Body of pancreas (tissue), 4 donors: Measurements from ENCODE around the gene GALNT17. TPM values are rescaled to one million over a fixed set of nuclear protein-coding genes. Genes with fewer than 3 reads are reported as not detected.

Source experiments
- ATAC-seq: fragments of 150-250 bp; one replicate; pipeline ENCODE4 v1.9.1; 2016
- DNase-seq, 4 donors: peaks; one replicate each; pipeline ENCODE4 v3.0.0-alpha.2; 2019
- H3K27ac ChIP-seq, 4 donors: fragments of 200-600 bp; sonication (generic); 1 replicate in 3 of 4; 2 replicates in 1 of 4; pipeline versions ENCODE4 v1.5.1 to v1.6.1; 2016 to 2019; ENCODE audit warnings: mild to moderate bottlenecking in 1 of 4, mixed read lengths in 1 of 4, moderate library complexity in 1 of 4
- H3K27me3 ChIP-seq, 2 donors: fragments of 200-600 bp; sonication (generic); one replicate each; pipeline ENCODE4 v1.6.0; 2016; ENCODE audit warnings: mild to moderate bottlenecking in 1 of 2
- H3K36me3 ChIP-seq, 2 donors: fragments of 200-600 bp; sonication (generic); replicated peaks in 1 of 2; 2 replicates each; pipeline ENCODE4 v1.5.1; 2016; ENCODE audit warnings: low read depth in 2 of 2; ENCODE audit not compliant: insufficient read depth in 1 of 2
- H3K4me1 ChIP-seq: fragments of 200-600 bp; sonication (generic); one replicate; pipeline ENCODE4 v1.6.0; 2016
- H3K4me3 ChIP-seq, 2 donors: fragments of 200-600 bp; sonication (generic); 1 replicate in 1 of 2; 2 replicates in 1 of 2; pipeline ENCODE4 v1.5.1; 2016 to 2019
- H3K9me3 ChIP-seq, 3 donors: fragments of 200-600 bp; sonication (generic); 1 replicate in 2 of 3; 2 replicates in 1 of 3; pipeline ENCODE4 v1.5.1; 2016
- CTCF ChIP-seq, 7 experiments: fragments of 450-650 bp in 4 of 7; fragments of 200-600 bp in 3 of 7; sonication (generic) in 3 of 7; IDR thresholded peaks; one replicate each; pipeline ENCODE4 v1.5.1; 2016 to 2019; ENCODE audit warnings: antibody characterized with exemption in 7 of 7
- POLR2A ChIP-seq, 3 donors: fragments of 450-650 bp; IDR thresholded peaks; one replicate each; pipeline ENCODE4 v1.6.1; 2016; ENCODE audit warnings: antibody characterized with exemption in 3 of 3, mild to moderate bottlenecking in 2 of 3
- WGBS, 2 donors: methylation state at CpG; one replicate each; pipeline ENCODE4 v1.1.5; 2017; 5-methylcytosine and 5-hydroxymethylcytosine counted together
- intact Hi-C: fragments of 100-400 bp; cut with DNase I; formaldehyde crosslinking; loops from one replicate; pipeline ENCODE4 v1.15.1; 2023
- total RNA-seq, 2 donors: library from RNA; depleted of rRNA; stranded (reverse); fragments of >200 nt; gene quantifications; one replicate each; pipeline ENCODE4 v1.1.0, GENCODE V29; 2016

The GALNT17 gene
- total RNA-seq, 2 donors from 2014 or later: 6.5 to 27.4 TPM

GRCh38 chr7:71145906-71146901 is 14.3 kb downstream of the GALNT17 start:
- H3K27me3 ChIP-seq: no peaks in the 10 kb centered on the region

GRCh38 chr7:71148098-71148497 is 16.2 kb downstream of the GALNT17 start:
- H3K4me3 ChIP-seq: no peak overlapping the region
- intact Hi-C loops: no loop called here
- H3K9me3 ChIP-seq: no peaks in the 10 kb centered on the region
- ATAC-seq (no peak), DNase-seq (no peak)
- H3K27me3 ChIP-seq: no peaks in the 10 kb centered on the region
- TF ChIP-seq CTCF (IDR thresholded peaks at IDR 0.05): no peak
- no peak for TF ChIP-seq POLR2A (IDR thresholded peaks at IDR 0.05)
- no peak overlapping the region for H3K27ac ChIP-seq
- H3K36me3 ChIP-seq: no peaks in the 10 kb centered on the region
- H3K4me1 ChIP-seq: peaks cover 5% of the 10 kb centered on the region

More at GRCh38 chr7:71145906-71146901, 14.3 kb downstream of the GALNT17 start:
- WGBS, 2 donors: 50 to 65% methylated on average over 22 to 24 of the region's 24 CpGs
- Histone ChIP-seq H3K9me3 (no peaks in the 10 kb centered on the region), H3K36me3 (no peaks in the 10 kb centered on the region), H3K27ac (no peak overlapping the region), H3K4me1 (peaks cover 5% of the 10 kb centered on the region), H3K4me3 (no peak overlapping the region)
- no peak for TF ChIP-seq CTCF (IDR thresholded peaks at IDR 0.05)
- TF ChIP-seq POLR2A (IDR thresholded peaks at IDR 0.05): no peak
- ATAC-seq: no peak
- peak in 1 of 4 donors; percentile 17 for DNase-seq
- intact Hi-C loops: no loop called here

GRCh38 chr7:71155236-71155635 is 23.3 kb downstream of the GALNT17 start:
- intact Hi-C loops: no loop called here
- 96 to 97% methylated on average over 9 of the region's 9 CpGs for WGBS, 2 donors
- no peaks in the 10 kb centered on the region for H3K4me1 ChIP-seq
- no peak overlapping the region for H3K27ac ChIP-seq
- no peak for TF ChIP-seq CTCF (IDR thresholded peaks at IDR 0.05)
- no peak for TF ChIP-seq POLR2A (IDR thresholded peaks at IDR 0.05)
- no peaks in the 10 kb centered on the region for H3K9me3 ChIP-seq
- ATAC-seq: no peak
- H3K27me3 ChIP-seq: no peaks in the 10 kb centered on the region
- DNase-seq: no peak
- H3K36me3 ChIP-seq: no peaks in the 10 kb centered on the region
- H3K4me3 ChIP-seq: no peak overlapping the region

- Histone ChIP-seq H3K9me3 (no peaks in the 10 kb centered on the region), H3K4me1 (no peaks in the 10 kb centered on the region), H3K36me3 (no peaks in the 10 kb centered on the region), H3K27me3 (no peaks in the 10 kb centered on the region), H3K4me3 (no peak overlapping the region), H3K27ac (no peak overlapping the region)
- 88 to 91% methylated on average over 3 of the region's 3 CpGs for WGBS, 2 donors
- intact Hi-C loops: no loop called here
- DNase-seq (no peak), ATAC-seq (no peak)
- TF ChIP-seq CTCF (IDR thresholded peaks at IDR 0.05) (no peak), POLR2A (IDR thresholded peaks at IDR 0.05) (no peak)
Measured at GRCh38 chr7:71157757-71158156, 25.8 kb downstream of the GALNT17 start.
